A673 (cell line): ENCODE data around the gene SRSF4. TPM values are rescaled to one million over a fixed set of nuclear protein-coding genes. Genes with fewer than 3 reads are reported as not detected.
"Not testable (repeated sequence)": the region's sequence is repeated elsewhere in the genome, so short reads cannot be mapped to it uniquely, and the experiment has no call there.

ENCODE experiments used
- BruUV-seq: library from RNA; stranded (reverse); fragments of 400-500 nt; replicated peaks from 2 replicates; lab custom pipeline; 2021; lab: Mats Ljungman, UMichigan
- CTCF ChIA-PET: fragments of 300-600 bp; sonication (Branson Sonifier 250); formaldehyde crosslinking; loops from one replicate; lab custom pipeline; 2022; ENCODE audit warnings: antibody characterized with exemption; lab: Charles Lee
- POLR2A ChIA-PET: fragments of 300-600 bp; sonication (Branson Sonifier 250); formaldehyde crosslinking; loops from one replicate; lab custom pipeline; 2022; ENCODE audit warnings: antibody characterized with exemption; ENCODE audit not compliant: low non-redundant PET; lab: Charles Lee
- DNase-seq: peaks from one replicate; pipeline ENCODE4 v3.0.0-alpha.2; 2015; ENCODE audit warnings: low spot score
- H3K27ac ChIP-seq: fragments of 200-600 bp; sonication (generic); 2 replicates; pipeline ENCODE4 v1.5.1; 2016; ENCODE audit warnings: mixed run types, low read depth, mild to moderate bottlenecking, mixed read lengths, antibody characterized with exemption, low read length; ENCODE audit not compliant: poor library complexity, severe bottlenecking
- H3K27me3 ChIP-seq: fragments of 200-600 bp; sonication (generic); replicated peaks from 2 replicates; pipeline ENCODE4 v1.6.1; 2017; ENCODE audit warnings: mixed run types, low read depth, mild to moderate bottlenecking, mixed read lengths, antibody characterized with exemption, low read length; ENCODE audit not compliant: insufficient read depth, poor library complexity
- H3K36me3 ChIP-seq: fragments of 200-600 bp; sonication (generic); 2 replicates; pipeline ENCODE4 v1.6.1; 2016; ENCODE audit warnings: mixed run types, mild to moderate bottlenecking, mixed read lengths, antibody characterized with exemption, low read length; ENCODE audit not compliant: insufficient read depth, poor library complexity, severe bottlenecking
- H3K4me1 ChIP-seq: fragments of 200-600 bp; sonication (generic); 2 replicates; pipeline ENCODE4 v1.6.1; 2017; ENCODE audit warnings: mixed run types, mild to moderate bottlenecking, mixed read lengths, antibody characterized with exemption, low read length; ENCODE audit not compliant: insufficient read depth, poor library complexity, severe bottlenecking
- H3K4me3 ChIP-seq: fragments of 200-600 bp; sonication (generic); 2 replicates; pipeline ENCODE4 v1.5.1; 2016; ENCODE audit warnings: low read depth, mixed run types, mild to moderate bottlenecking, mixed read lengths, low read length; ENCODE audit not compliant: poor library complexity, severe bottlenecking
- H3K9me3 ChIP-seq: fragments of 200-600 bp; sonication (generic); 2 replicates; pipeline ENCODE4 v1.6.1; 2016; ENCODE audit warnings: mixed run types, low read depth, mild to moderate bottlenecking, mixed read lengths, antibody characterized with exemption, low read length; ENCODE audit not compliant: poor library complexity, severe bottlenecking
- EZH2 ChIP-seq: fragments of 200-600 bp; sonication (generic); IDR thresholded peaks from 2 replicates; pipeline ENCODE4 v1.6.1; 2017; ENCODE audit warnings: borderline replicate concordance, low read depth, mild to moderate bottlenecking, mixed read lengths, antibody characterized with exemption, low read length; ENCODE audit not compliant: poor library complexity, severe bottlenecking
- intact Hi-C: fragments of 100-400 bp; cut with micrococcal nuclease; formaldehyde crosslinking; loops from one replicate; pipeline ENCODE4 v1.10.0; 2022; ENCODE audit not compliant: unreplicated experiment
- total RNA-seq: library from RNA; stranded (reverse); gene quantifications from 2 replicates; pipeline ENCODE4 v1.2.3, GENCODE V29; 2021
- TF ChIP-seq, protein P1 (sequence below): fragments of 300-800, 200-600 bp; sonication (generic); conservative IDR thresholded peaks from 2 replicates; pipeline ENCODE4 v1.5.1; 2017; ENCODE audit warnings: low read depth, mild to moderate bottlenecking, antibody characterized with exemption, low read length, moderate library complexity, mixed read lengths

The SRSF4 gene
- total RNA-seq, 1 experiment from 2014 or later, result 116 TPM

DNA sequence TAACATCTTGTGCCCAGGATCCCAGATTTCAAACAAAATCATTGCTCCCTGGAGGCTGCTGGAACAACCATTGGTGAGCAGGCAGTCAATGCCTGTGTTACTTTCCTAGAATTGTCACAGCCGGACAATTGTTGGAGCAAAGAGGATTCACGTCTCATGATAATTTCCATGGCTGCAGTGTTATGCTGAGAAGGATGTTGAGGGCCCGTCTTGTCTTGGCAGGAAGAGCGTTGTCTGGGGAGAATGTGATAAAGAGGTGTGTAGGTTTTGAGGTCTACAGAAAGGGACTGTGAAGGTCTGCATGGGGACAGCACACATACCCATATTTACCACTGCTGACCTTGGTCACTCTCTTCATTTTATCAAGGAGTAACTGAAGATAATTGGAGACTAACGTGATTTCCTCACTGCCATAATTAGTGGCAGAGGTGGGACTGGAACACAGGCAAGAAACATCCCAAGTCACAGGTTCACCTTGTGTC is 42.7 kb upstream of the SRSF4 start:
- CTCF ChIA-PET, result no interaction called here
- H3K4me1 ChIP-seq, result no peaks in the 10 kb centered on the region
- BruUV-seq, result no TSS peak
- H3K27ac ChIP-seq, result no peak overlapping the region
- no peak for DNase-seq
- no peak overlapping the region for H3K4me3 ChIP-seq
- POLR2A ChIA-PET, result no interaction called here
- TF ChIP-seq EZH2, result no peak
- TF ChIP-seq, protein P1, sequence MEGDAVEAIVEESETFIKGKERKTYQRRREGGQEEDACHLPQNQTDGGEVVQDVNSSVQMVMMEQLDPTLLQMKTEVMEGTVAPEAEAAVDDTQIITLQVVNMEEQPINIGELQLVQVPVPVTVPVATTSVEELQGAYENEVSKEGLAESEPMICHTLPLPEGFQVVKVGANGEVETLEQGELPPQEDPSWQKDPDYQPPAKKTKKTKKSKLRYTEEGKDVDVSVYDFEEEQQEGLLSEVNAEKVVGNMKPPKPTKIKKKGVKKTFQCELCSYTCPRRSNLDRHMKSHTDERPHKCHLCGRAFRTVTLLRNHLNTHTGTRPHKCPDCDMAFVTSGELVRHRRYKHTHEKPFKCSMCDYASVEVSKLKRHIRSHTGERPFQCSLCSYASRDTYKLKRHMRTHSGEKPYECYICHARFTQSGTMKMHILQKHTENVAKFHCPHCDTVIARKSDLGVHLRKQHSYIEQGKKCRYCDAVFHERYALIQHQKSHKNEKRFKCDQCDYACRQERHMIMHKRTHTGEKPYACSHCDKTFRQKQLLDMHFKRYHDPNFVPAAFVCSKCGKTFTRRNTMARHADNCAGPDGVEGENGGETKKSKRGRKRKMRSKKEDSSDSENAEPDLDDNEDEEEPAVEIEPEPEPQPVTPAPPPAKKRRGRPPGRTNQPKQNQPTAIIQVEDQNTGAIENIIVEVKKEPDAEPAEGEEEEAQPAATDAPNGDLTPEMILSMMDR, result no peak
- intact Hi-C loops, result no loop called here
- H3K27me3 ChIP-seq, result no peaks in the 10 kb centered on the region
- H3K9me3 ChIP-seq, result no peaks in the 10 kb centered on the region
- no peaks in the 10 kb centered on the region for H3K36me3 ChIP-seq

DNA sequence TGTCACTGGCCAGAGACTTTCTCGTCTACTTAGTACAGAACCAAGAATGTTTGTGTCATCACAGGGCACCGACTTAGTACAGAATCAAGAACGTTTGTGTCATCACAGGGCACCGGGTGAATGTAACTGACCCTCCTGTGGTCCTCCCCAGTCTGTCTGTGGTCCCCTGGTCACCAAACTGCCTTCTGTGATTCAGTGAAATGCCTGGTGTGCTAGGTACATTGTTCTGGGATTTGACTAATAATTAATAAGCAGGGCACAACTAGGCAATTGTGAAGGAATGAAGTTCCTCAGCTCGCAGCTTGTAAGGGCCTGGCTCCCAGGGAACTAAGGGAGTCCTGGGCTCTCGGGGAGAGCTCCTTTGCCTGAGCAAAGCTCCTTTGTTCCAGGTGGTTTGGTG is 41.8 kb upstream of the SRSF4 start:
- CTCF ChIA-PET, result no interaction called here
- no TSS peak for BruUV-seq
- TF ChIP-seq EZH2, result no peak
- TF ChIP-seq, protein P1, result no peak
- H3K27me3 ChIP-seq, result no peaks in the 10 kb centered on the region
- H3K36me3 ChIP-seq, result no peaks in the 10 kb centered on the region
- POLR2A ChIA-PET, result no interaction called here
- H3K9me3 ChIP-seq, result no peaks in the 10 kb centered on the region
- DNase-seq, result no peak
- intact Hi-C loops, result no loop called here
- no peak overlapping the region for H3K27ac ChIP-seq
- no peak overlapping the region for H3K4me3 ChIP-seq
- H3K4me1 ChIP-seq, result no peaks in the 10 kb centered on the region

DNA sequence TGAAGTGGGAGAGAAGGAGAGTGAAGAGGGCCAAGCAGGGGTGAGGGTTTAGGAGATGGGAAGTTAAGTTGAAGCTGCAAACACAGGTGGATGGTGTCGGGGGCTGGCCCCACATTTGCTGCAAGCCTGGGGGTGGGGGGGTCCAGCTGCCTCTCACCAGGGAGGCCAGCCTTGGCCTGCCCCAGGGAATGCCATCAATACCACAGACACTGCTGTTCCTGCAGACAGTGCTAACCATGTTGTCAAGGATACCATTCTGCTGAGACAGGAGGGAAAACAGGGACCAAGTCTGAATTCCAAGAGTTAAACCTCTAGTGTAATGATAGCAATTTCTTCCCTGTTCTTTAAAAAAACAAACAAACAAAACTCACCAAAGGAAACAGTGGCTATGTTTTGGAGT is 41.0 kb upstream of the SRSF4 start:
- no TSS peak for BruUV-seq
- no peak overlapping the region for H3K27ac ChIP-seq
- H3K9me3 ChIP-seq, result no peaks in the 10 kb centered on the region
- H3K36me3 ChIP-seq, result peaks cover 3% of the 10 kb centered on the region
- CTCF ChIA-PET, result interaction anchor here (0.5 kb wide), 1 partner anchor 349 kb away, joined by 5 read pairs; no protein-coding TSS in a partner anchor
- intact Hi-C loops, result no loop called here
- no peak overlapping the region for H3K4me3 ChIP-seq
- no peaks in the 10 kb centered on the region for H3K27me3 ChIP-seq
- H3K4me1 ChIP-seq, result peaks cover 8% of the 10 kb centered on the region
- POLR2A ChIA-PET, result no interaction called here
- no peak for TF ChIP-seq EZH2
- TF ChIP-seq, protein P1, result no peak
- no peak for DNase-seq

DNA sequence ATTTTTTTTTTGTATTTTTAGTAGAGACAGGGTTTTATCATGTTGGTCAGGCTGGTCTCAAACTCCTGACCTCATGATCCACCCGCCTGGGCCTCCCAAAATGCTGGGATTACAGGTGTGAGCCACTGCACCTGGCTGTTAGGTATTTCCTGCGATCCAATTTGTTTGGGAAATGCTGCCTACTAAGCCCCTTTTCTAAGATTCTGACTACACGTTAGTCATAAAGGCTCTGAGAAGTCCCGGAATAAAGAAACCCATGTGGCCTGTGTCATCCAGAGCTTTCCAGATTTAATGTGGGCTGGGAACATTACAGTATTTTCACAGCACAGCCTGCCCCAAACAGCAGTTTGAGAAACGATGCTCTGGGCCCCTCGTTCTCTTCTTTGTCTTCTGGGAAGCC is 40.6 kb upstream of the SRSF4 start:
- H3K4me1 ChIP-seq, POLR2A ChIA-PET, H3K36me3 ChIP-seq, DNase-seq, H3K4me3 ChIP-seq, H3K27me3 ChIP-seq, H3K27ac ChIP-seq, H3K9me3 ChIP-seq, BruUV-seq, intact Hi-C loops: not testable (repeated sequence)
- CTCF ChIA-PET, result interaction anchor here (0.5 kb wide), 1 partner anchor 349 kb away, joined by 5 read pairs; no protein-coding TSS in a partner anchor
